ENCODE results near the gene NOB1.

DNA sequence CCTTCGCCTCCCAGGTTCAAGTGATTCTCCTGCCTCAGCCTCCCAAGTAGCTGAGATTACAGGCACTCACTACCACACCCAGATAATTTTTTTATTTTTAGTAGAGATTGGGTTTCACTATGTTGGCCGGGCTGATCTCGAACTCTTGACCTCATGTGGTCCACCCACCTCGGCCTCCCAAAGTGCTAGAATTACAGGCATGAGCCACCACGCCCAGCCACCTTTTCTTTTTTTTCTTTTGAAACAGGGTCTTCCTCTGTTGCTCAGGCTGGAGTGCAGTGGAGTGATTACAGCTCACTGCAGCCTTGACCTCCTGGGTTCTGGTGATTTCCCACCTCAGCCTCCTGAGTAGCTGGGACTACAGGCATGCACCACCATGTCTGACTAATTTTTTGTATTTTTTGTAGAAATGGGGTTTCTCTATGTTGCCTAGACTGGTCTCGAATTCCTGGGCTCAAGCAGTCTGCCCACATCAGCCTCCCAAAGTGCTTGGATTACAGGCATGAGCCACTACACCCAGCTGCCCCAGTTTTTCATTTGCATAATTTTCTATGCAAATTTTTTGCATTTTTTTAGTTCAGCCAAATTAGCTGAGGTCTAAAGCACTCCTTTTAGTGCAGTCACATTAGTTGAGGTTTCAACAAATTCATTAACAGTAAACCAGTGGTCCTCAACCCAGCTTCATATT lies 18.7 kb upstream of the NOB1 start:
- TF ChIP-seq POLR2AphosphoS5 (IDR thresholded peaks at IDR 0.05; ENCODE audit: low read depth, low read length) (no peak), POLR2A (IDR thresholded peaks at IDR 0.05; ENCODE audit: low read depth, low read length) (no peak)

Measured in GM12892 (cell line).